Measurements from ENCODE around the gene PIAS2.

GRCh38 chr18:46768166-46768921 is 149.0 kb downstream of the PIAS2 start:
- TF ChIP-seq EZH2 (conservative IDR thresholded peaks at IDR 0.05; ENCODE audit: low read depth, low read length), result no peak
- TF ChIP-seq FOXM1 (CRISPR knock-in tag; IDR thresholded peaks at IDR 0.05), result no peak
- TF ChIP-seq ZFX (CRISPR knock-in tag; IDR thresholded peaks at IDR 0.05; ENCODE audit: low read depth), result no peak
- no peak for TF ChIP-seq CBX2 (IDR thresholded peaks at IDR 0.05; ENCODE audit: low read depth, low read length)
- no peak for TF ChIP-seq CBX2 (CRISPR knock-in tag; IDR thresholded peaks at IDR 0.05; ENCODE audit: low read depth)
- no peak for TF ChIP-seq ELF4 (CRISPR knock-in tag; IDR thresholded peaks at IDR 0.05; ENCODE audit: borderline replicate concordance)
- TF ChIP-seq POLR2A (IDR thresholded peaks at IDR 0.05; ENCODE audit: insufficient read depth in 1 of 2, low read depth in 2 of 2, low read length in 2 of 2), result no peak
